SK-N-SH (cell line): Measurements from ENCODE around the gene IFT122. TPM values are rescaled to one million over a fixed set of nuclear protein-coding genes. Genes with fewer than 3 reads are reported as not detected.
A peak's percentile ranks its signal among the peaks of the same experiment; 100 is the strongest.

Experiments
- CTCF ChIA-PET: fragments of 300-600, 350-600 bp; formaldehyde crosslinking; extraction: SDS; loops from one replicate; lab custom pipeline; 2021; lab: Yijun Ruan, JAX
- POLR2A ChIA-PET: fragments of 350-600 bp; sonication (Branson Sonifier 250); formaldehyde crosslinking; extraction: SDS; loops from one replicate; lab custom pipeline; 2020; ENCODE audit warnings: antibody characterized with exemption, inconsistent platforms; lab: Yijun Ruan, JAX
- DNase-seq: peaks from one replicate; pipeline ENCODE4 v3.0.0; 2012
- H2AFZ ChIP-seq: fragments of 200-600 bp; sonication (generic); 2 replicates; pipeline ENCODE4 v1.8.1; 2016; ENCODE audit warnings: antibody characterized with exemption, mild to moderate bottlenecking, low read depth
- H3F3A ChIP-seq: fragments of 200-600 bp; sonication (generic); replicated peaks from 2 replicates; pipeline ENCODE3; 2016; ENCODE audit warnings: antibody characterized with exemption, mild to moderate bottlenecking; ENCODE audit not compliant: insufficient read depth
- H3K27ac ChIP-seq, 2 experiments: fragments of 200-500 bp in 1 of 2; fragments of 200-600 bp in 1 of 2; sonication (Bioruptor generic) in 1 of 2; sonication (generic), shearing (Covaris generic) in 1 of 2; 2 replicates each; pipeline versions ENCODE4 v1.5.1 to v1.6.1; 2014 to 2016; ENCODE audit warnings: low read depth in 2 of 2, inconsistent platforms in 1 of 2, low read length in 1 of 2, mild to moderate bottlenecking in 1 of 2, mixed read lengths in 1 of 2
- H3K27me3 ChIP-seq: fragments of 200-600 bp; sonication (generic), shearing (Covaris generic); 2 replicates; pipeline ENCODE4 v1.6.1; 2016; ENCODE audit warnings: mixed run types; ENCODE audit not compliant: insufficient read depth
- H3K36me3 ChIP-seq, 2 experiments: fragments of 200-500 bp in 1 of 2; fragments of 200-600 bp in 1 of 2; sonication (Bioruptor generic) in 1 of 2; sonication (generic) in 1 of 2; replicated peaks in 1 of 2; 2 replicates each; pipeline versions ENCODE3 to v1.5.1; 2014 to 2016; ENCODE audit warnings: low read length in 1 of 2, mild to moderate bottlenecking in 1 of 2; ENCODE audit not compliant: insufficient read depth in 2 of 2, control insufficient read depth in 1 of 2
- H3K4me1 ChIP-seq, 2 experiments: fragments of 200-500 bp in 1 of 2; fragments of 200-600 bp in 1 of 2; sonication (Bioruptor generic) in 1 of 2; sonication (generic), shearing (Covaris generic) in 1 of 2; 2 replicates each; pipeline versions ENCODE4 v1.5.1 to v1.6.1; 2014 to 2016; ENCODE audit warnings: low read depth in 1 of 2, low read length in 1 of 2, mixed run types in 1 of 2; ENCODE audit not compliant: insufficient read depth in 2 of 2, control insufficient read depth in 1 of 2
- H3K4me2 ChIP-seq: fragments of 200-600 bp; sonication (generic), shearing (Covaris generic); 2 replicates; pipeline ENCODE4 v1.6.1; 2017; ENCODE audit warnings: mixed run types
- H3K4me3 ChIP-seq, 2 experiments: fragments of 200-500 bp in 1 of 2; fragments of 200-600 bp in 1 of 2; sonication (Bioruptor generic) in 1 of 2; sonication (generic), shearing (Covaris generic) in 1 of 2; 2 replicates each; pipeline versions ENCODE4 v1.5.1 to v1.8.1; 2014 to 2016; ENCODE audit warnings: low read depth in 2 of 2, inconsistent platforms in 1 of 2, low read length in 1 of 2, mild to moderate bottlenecking in 1 of 2, mixed read lengths in 1 of 2, moderate library complexity in 1 of 2
- H3K79me2 ChIP-seq: fragments of 200-600 bp; sonication (generic); 2 replicates; pipeline ENCODE4 v1.8.1; 2017; ENCODE audit warnings: mild to moderate bottlenecking; ENCODE audit not compliant: insufficient read depth
- H3K9ac ChIP-seq: fragments of 200-600 bp; sonication (generic); 2 replicates; pipeline ENCODE4 v1.6.1; 2017; ENCODE audit warnings: mixed run types
- H3K9me2 ChIP-seq: fragments of 200-600 bp; sonication (generic); 2 replicates; pipeline ENCODE4 v1.6.1; 2017; ENCODE audit warnings: mixed run types
- H3K9me3 ChIP-seq: fragments of 200-600 bp; sonication (generic); 2 replicates; pipeline ENCODE4 v1.6.1; 2017; ENCODE audit warnings: mixed run types, mild to moderate bottlenecking, moderate library complexity
- H4K20me1 ChIP-seq: fragments of 200-600 bp; sonication (generic); 2 replicates; pipeline ENCODE4 v1.6.1; 2017; ENCODE audit warnings: mild to moderate bottlenecking, mixed run types; ENCODE audit not compliant: insufficient read depth
- CHD2 ChIP-seq: fragments of 150-350 bp; IDR thresholded peaks from 2 replicates; pipeline ENCODE4 v1.6.1; 2018; ENCODE audit warnings: low read length; ENCODE audit not compliant: partially characterized antibody
- EZH2phosphoT487 ChIP-seq: fragments of 200-600 bp; sonication (generic); IDR thresholded peaks from 2 replicates; pipeline ENCODE4 v1.6.1; 2017; ENCODE audit warnings: low read depth, mixed run types, mild to moderate bottlenecking, antibody characterized with exemption, moderate library complexity, borderline replicate concordance
- GATA2 ChIP-seq: sonication (generic); formaldehyde crosslinking; IDR thresholded peaks from 2 replicates; pipeline ENCODE4 v1.5.0; 2020; ENCODE audit warnings: mild to moderate bottlenecking, missing genetic modification reagents
- NRF1 ChIP-seq: IDR thresholded peaks from 2 replicates; pipeline ENCODE4 v1.6.1; 2012; ENCODE audit warnings: low read depth, mild to moderate bottlenecking, low read length
- RAD21 ChIP-seq: IDR thresholded peaks from 2 replicates; pipeline ENCODE4 v1.6.1; 2012; ENCODE audit warnings: mild to moderate bottlenecking, low read length
- RCOR1 ChIP-seq: fragments of 150-350 bp; IDR thresholded peaks from 2 replicates; pipeline ENCODE4 v1.6.1; 2017; ENCODE audit warnings: antibody characterized with exemption, low read length
- RFX5 ChIP-seq: IDR thresholded peaks from 2 replicates; pipeline ENCODE4 v1.6.1; 2012; ENCODE audit warnings: mild to moderate bottlenecking, improper control_type of control experiment, low read length
- RXRA ChIP-seq: IDR thresholded peaks from 2 replicates; pipeline ENCODE4 v1.4.0; 2012; ENCODE audit warnings: low read depth, mild to moderate bottlenecking, borderline replicate concordance
- TEAD4 ChIP-seq: IDR thresholded peaks from 2 replicates; pipeline ENCODE4 v1.4.0; 2012; ENCODE audit warnings: mild to moderate bottlenecking, borderline replicate concordance; ENCODE audit not compliant: insufficient read depth
- YY1 ChIP-seq: IDR thresholded peaks from 2 replicates; pipeline ENCODE4 v1.4.0; 2012; ENCODE audit warnings: low read depth, mild to moderate bottlenecking
- WGBS: methylation state at CpG from one replicate; pipeline ENCODE4 v1.1.6; 2017; ENCODE audit warnings: low lambda C conversion rate; 5-methylcytosine and 5-hydroxymethylcytosine counted together
- polyA plus RNA-seq, 3 experiments: library from polyadenylated mRNA; depleted of rRNA; stranded (reverse); fragments of >200 nt; gene quantifications; 2 replicates each; pipeline ENCODE4 v1.2.3, GENCODE V29; 2012
- TF ChIP-seq, protein P1 (sequence below): IDR thresholded peaks from 2 replicates; pipeline ENCODE4 v1.4.0; 2012; ENCODE audit warnings: low read depth
- TF ChIP-seq, protein P2 (sequence below): fragments of 200-600 bp; sonication (generic); IDR thresholded peaks from 2 replicates; pipeline ENCODE4 v1.6.1; 2017; ENCODE audit warnings: antibody characterized with exemption, mild to moderate bottlenecking, moderate library complexity
- TF ChIP-seq, protein P3 (sequence below): IDR thresholded peaks from 2 replicates; pipeline ENCODE4 v1.4.0; 2012; ENCODE audit warnings: low read depth, borderline replicate concordance
- TF ChIP-seq, protein P4 (sequence below): IDR thresholded peaks from 2 replicates; pipeline ENCODE4 v1.4.0; 2012; ENCODE audit warnings: low read depth, borderline replicate concordance
- TF ChIP-seq, protein P5 (sequence below): IDR thresholded peaks from 2 replicates; pipeline ENCODE4; 2012

Gene IFT122
- polyA plus RNA-seq, 1 of the 3 experiments (the other 2 are of a cell fraction) = 20.1 TPM

DNA sequence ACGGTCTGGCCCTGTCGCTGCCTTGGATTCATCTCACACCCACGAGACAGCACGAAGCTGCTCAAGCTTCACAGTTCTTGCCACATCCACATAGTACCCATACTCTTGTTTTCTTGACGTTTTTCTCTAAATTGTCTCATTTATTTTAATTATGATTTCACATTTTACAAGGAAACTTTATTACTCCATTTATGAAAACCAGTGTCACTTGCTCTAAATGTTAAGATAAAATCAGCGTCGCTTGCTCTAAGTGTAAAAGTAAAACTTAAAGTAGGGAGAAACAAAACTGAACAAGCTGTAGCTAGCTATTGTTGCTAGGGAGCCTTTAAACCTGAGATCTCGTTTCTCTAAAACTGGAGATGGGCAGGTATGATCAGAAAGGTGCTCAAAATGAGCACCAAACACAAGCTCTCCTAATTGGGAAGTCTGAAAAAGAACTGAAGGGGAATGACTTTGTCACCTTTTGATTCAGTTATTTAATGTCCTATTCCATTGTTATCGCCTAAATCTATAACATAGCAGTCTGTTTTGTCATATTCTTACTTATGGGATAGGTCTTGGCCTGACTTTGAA, 680 bp downstream of the IFT122 start:
- H3K9me3 ChIP-seq = no peaks in the 10 kb centered on the region
- H3K9me2 ChIP-seq = no peaks in the 10 kb centered on the region
- H3K4me1 ChIP-seq = peaks cover 19 to 31% of the 10 kb centered on the region in 2 experiments; a peak in 3 of 4 replicates
- H3K27ac ChIP-seq = peak overlapping the region; percentile 83 to 91
- TF ChIP-seq, protein P1, sequence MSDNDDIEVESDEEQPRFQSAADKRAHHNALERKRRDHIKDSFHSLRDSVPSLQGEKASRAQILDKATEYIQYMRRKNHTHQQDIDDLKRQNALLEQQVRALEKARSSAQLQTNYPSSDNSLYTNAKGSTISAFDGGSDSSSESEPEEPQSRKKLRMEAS = peak; percentile 82; the same call in 1 of the 2 replicates
- TF ChIP-seq RFX5 = no peak
- TF ChIP-seq RCOR1 = no peak
- TF ChIP-seq, protein P2, sequence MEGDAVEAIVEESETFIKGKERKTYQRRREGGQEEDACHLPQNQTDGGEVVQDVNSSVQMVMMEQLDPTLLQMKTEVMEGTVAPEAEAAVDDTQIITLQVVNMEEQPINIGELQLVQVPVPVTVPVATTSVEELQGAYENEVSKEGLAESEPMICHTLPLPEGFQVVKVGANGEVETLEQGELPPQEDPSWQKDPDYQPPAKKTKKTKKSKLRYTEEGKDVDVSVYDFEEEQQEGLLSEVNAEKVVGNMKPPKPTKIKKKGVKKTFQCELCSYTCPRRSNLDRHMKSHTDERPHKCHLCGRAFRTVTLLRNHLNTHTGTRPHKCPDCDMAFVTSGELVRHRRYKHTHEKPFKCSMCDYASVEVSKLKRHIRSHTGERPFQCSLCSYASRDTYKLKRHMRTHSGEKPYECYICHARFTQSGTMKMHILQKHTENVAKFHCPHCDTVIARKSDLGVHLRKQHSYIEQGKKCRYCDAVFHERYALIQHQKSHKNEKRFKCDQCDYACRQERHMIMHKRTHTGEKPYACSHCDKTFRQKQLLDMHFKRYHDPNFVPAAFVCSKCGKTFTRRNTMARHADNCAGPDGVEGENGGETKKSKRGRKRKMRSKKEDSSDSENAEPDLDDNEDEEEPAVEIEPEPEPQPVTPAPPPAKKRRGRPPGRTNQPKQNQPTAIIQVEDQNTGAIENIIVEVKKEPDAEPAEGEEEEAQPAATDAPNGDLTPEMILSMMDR = no peak
- TF ChIP-seq, protein P3, sequence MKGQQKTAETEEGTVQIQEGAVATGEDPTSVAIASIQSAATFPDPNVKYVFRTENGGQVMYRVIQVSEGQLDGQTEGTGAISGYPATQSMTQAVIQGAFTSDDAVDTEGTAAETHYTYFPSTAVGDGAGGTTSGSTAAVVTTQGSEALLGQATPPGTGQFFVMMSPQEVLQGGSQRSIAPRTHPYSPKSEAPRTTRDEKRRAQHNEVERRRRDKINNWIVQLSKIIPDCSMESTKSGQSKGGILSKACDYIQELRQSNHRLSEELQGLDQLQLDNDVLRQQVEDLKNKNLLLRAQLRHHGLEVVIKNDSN = no peak
- TF ChIP-seq EZH2phosphoT487 = no peak
- 0 out of 2 replicates have a peak, but pooled peaks have one; percentile 7 for TF ChIP-seq GATA2 (CRISPR knock-in tag)
- no peak for TF ChIP-seq RXRA
- TF ChIP-seq CHD2 = peak; percentile 9
- no peak; the same call in 1 of the 2 replicates for TF ChIP-seq YY1
- TF ChIP-seq NRF1 = no peak
- TF ChIP-seq, protein P4, sequence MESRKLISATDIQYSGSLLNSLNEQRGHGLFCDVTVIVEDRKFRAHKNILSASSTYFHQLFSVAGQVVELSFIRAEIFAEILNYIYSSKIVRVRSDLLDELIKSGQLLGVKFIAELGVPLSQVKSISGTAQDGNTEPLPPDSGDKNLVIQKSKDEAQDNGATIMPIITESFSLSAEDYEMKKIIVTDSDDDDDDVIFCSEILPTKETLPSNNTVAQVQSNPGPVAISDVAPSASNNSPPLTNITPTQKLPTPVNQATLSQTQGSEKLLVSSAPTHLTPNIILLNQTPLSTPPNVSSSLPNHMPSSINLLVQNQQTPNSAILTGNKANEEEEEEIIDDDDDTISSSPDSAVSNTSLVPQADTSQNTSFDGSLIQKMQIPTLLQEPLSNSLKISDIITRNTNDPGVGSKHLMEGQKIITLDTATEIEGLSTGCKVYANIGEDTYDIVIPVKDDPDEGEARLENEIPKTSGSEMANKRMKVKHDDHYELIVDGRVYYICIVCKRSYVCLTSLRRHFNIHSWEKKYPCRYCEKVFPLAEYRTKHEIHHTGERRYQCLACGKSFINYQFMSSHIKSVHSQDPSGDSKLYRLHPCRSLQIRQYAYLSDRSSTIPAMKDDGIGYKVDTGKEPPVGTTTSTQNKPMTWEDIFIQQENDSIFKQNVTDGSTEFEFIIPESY = no peak
- no peak for TF ChIP-seq RAD21
- no peak for TF ChIP-seq TEAD4
- TF ChIP-seq, protein P5, sequence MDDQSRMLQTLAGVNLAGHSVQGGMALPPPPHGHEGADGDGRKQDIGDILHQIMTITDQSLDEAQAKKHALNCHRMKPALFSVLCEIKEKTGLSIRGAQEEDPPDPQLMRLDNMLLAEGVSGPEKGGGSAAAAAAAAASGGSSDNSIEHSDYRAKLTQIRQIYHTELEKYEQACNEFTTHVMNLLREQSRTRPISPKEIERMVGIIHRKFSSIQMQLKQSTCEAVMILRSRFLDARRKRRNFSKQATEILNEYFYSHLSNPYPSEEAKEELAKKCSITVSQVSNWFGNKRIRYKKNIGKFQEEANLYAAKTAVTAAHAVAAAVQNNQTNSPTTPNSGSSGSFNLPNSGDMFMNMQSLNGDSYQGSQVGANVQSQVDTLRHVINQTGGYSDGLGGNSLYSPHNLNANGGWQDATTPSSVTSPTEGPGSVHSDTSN = no peak
- 6% methylated on average over 9 of the region's 9 CpGs for WGBS
- peak overlapping the region; percentile 82 to 93 for H3K4me3 ChIP-seq
- no peaks in the 10 kb centered on the region for H4K20me1 ChIP-seq
- POLR2A ChIA-PET = interaction anchor here (1.0 to 2.3 kb wide), 3 partner anchors 11 to 125 kb away, joined by 3 to 12 read pairs (median 3); partner anchors contain the start of gene EFCAB12
- peaks cover 13% of the 10 kb centered on the region for H3F3A ChIP-seq
- no peak for DNase-seq
- peak overlapping the region; percentile 78 for H3K9ac ChIP-seq
- peak overlapping the region; percentile 85 for H3K4me2 ChIP-seq
- peaks cover 65% of the 10 kb centered on the region for H3K79me2 ChIP-seq
- peak overlapping the region; percentile 57 for H2AFZ ChIP-seq
- peaks cover 25% of the 10 kb centered on the region in 2 experiments for H3K36me3 ChIP-seq
- CTCF ChIA-PET = interaction anchor here (1.0 to 1.1 kb wide), 2 partner anchors 31 to 124 kb away, joined by 3 read pairs; a partner anchor contains a TSS
- H3K27me3 ChIP-seq = no peaks in the 10 kb centered on the region
